Endothelial cell of umbilical vein (primary cell): ENCODE results near the gene CRY1. TPM values are rescaled to one million over a fixed set of nuclear protein-coding genes. Genes with fewer than 3 reads are reported as not detected.

Experiments
- BruUV-seq: library from RNA; stranded (reverse); fragments of 400-500 nt; replicated peaks from 2 replicates; lab custom pipeline; 2021; lab: Mats Ljungman, UMichigan
- CTCF ChIA-PET: fragments of 300-600, 350-600 bp; sonication (Branson Sonifier 250); formaldehyde crosslinking; loops from one replicate; lab custom pipeline; 2021; ENCODE audit warnings: antibody characterized with exemption, inconsistent platforms; lab: Charles Lee
- POLR2A ChIA-PET: fragments of 300-600, 350-600 bp; sonication (Branson Sonifier 250); formaldehyde crosslinking; loops from one replicate; lab custom pipeline; 2021; ENCODE audit warnings: antibody characterized with exemption, inconsistent platforms; lab: Charles Lee
- DNase-seq: peaks from one replicate; pipeline ENCODE4 v3.0.0-alpha.2; 2011; ENCODE audit warnings: low read depth, low spot score
- FAIRE-seq: peaks from 2 replicates; lab custom pipeline; 2011; peaks lifted over from hg19 to GRCh38; lab: Jason Lieb, UNC
- H2AFZ ChIP-seq: 2 replicates; pipeline ENCODE4 v1.6.0; 2012; ENCODE audit warnings: low read depth, low read length, control low read depth, inconsistent platforms
- H3K27ac ChIP-seq: 2 replicates; pipeline ENCODE4 v1.5.1; 2011; ENCODE audit warnings: low read depth, mild to moderate bottlenecking, control low read depth, low read length, moderate library complexity; ENCODE audit not compliant: insufficient read depth
- H3K27me3 ChIP-seq, 2 experiments: 2 replicates each; pipeline versions ENCODE4 v1.6.0 to v1.6.1; 2011; ENCODE audit warnings: low read length in 2 of 2, mixed read lengths in 1 of 2; ENCODE audit not compliant: control insufficient read depth in 2 of 2, insufficient read depth in 2 of 2
- H3K36me3 ChIP-seq, 2 experiments: 2 replicates in 1 of 2; 3 replicates in 1 of 2; pipeline ENCODE4 v1.5.1; 2011; ENCODE audit warnings: low read length in 2 of 2, mild to moderate bottlenecking in 1 of 2, moderate library complexity in 1 of 2; ENCODE audit not compliant: control insufficient read depth in 2 of 2, insufficient read depth in 2 of 2; ENCODE audit errors: extremely low read depth in 1 of 2
- H3K4me1 ChIP-seq: 3 replicates; pipeline ENCODE4 v1.5.1; 2011; ENCODE audit warnings: mild to moderate bottlenecking, low read length; ENCODE audit not compliant: control insufficient read depth, insufficient read depth; ENCODE audit errors: extremely low read depth
- H3K4me2 ChIP-seq: 2 replicates; pipeline ENCODE4 v1.6.1; 2011; ENCODE audit warnings: low read length, control low read depth, mixed read lengths; ENCODE audit not compliant: insufficient read depth
- H3K4me3 ChIP-seq, 3 experiments: fragments of 200-600 bp in 1 of 3; sonication (generic), shearing (Covaris generic) in 1 of 3; replicated peaks in 1 of 3; 2 replicates each; pipeline ENCODE4 v1.5.1; 2011 to 2016; ENCODE audit warnings: control low read depth in 3 of 3, low read length in 3 of 3, mild to moderate bottlenecking in 2 of 3, inconsistent platforms in 1 of 3, low read depth in 1 of 3, moderate library complexity in 1 of 3; ENCODE audit not compliant: insufficient read depth in 1 of 3
- H3K79me2 ChIP-seq: 2 replicates; pipeline ENCODE4 v1.6.0; 2012; ENCODE audit warnings: low read length, inconsistent platforms; ENCODE audit not compliant: control insufficient read depth, insufficient read depth
- H3K9ac ChIP-seq: replicated peaks from 2 replicates; pipeline ENCODE3; 2011; ENCODE audit warnings: low read length, control low read depth; ENCODE audit not compliant: insufficient read depth; ENCODE audit errors: extremely low read depth
- H3K9me1 ChIP-seq: replicated peaks from 3 replicates; pipeline ENCODE4 v1.6.0; 2011; ENCODE audit warnings: mild to moderate bottlenecking, low read length; ENCODE audit not compliant: control insufficient read depth, insufficient read depth; ENCODE audit errors: extremely low read depth
- H3K9me3 ChIP-seq: replicated peaks from 2 replicates; pipeline ENCODE4 v1.5.1; 2012; ENCODE audit warnings: low read length, inconsistent platforms; ENCODE audit not compliant: control insufficient read depth, insufficient read depth
- H4K20me1 ChIP-seq: replicated peaks from 2 replicates; pipeline ENCODE3; 2011; ENCODE audit warnings: mild to moderate bottlenecking, low read length; ENCODE audit not compliant: control insufficient read depth, insufficient read depth; ENCODE audit errors: extremely low read depth
- EZH2 ChIP-seq: IDR thresholded peaks from 2 replicates; pipeline ENCODE4 v1.6.1; 2012; ENCODE audit warnings: borderline replicate concordance, low read depth, mild to moderate bottlenecking, moderate library complexity, low read length, inconsistent platforms; ENCODE audit not compliant: severe bottlenecking
- dilution Hi-C: fragments of 300-500 bp; cut with MboI; formaldehyde crosslinking; loops from one replicate; pipeline ENCODE4 v1.15.0; 2019; ENCODE audit warnings: low sequenced_read_pairs; ENCODE audit not compliant: extremely low pct_ligation_motif_present
- intact Hi-C: fragments of 100-400 bp; cut with micrococcal nuclease; formaldehyde crosslinking; loops from one replicate; pipeline ENCODE4 v1.10.0; 2022
- polyA plus RNA-seq, 4 experiments: library from polyadenylated mRNA; depleted of rRNA in 3 of 4; stranded (reverse) in 3 of 4; unstranded in 1 of 4; fragments of >200 nt; gene quantifications; 2 replicates each; pipeline versions ENCODE4 v1.2.1 to v1.2.3, GENCODE V29; 2011 to 2012; ENCODE audit warnings: missing spikeins in 1 of 4
- total RNA-seq: library from RNA; stranded (reverse); gene quantifications from 2 replicates; pipeline ENCODE4 v1.2.3, GENCODE V29; 2021
- TF ChIP-seq, protein P1 (sequence below): IDR thresholded peaks from 2 replicates; pipeline ENCODE4 v1.6.1; 2011; ENCODE audit not compliant: insufficient read depth, insufficient read length

CRY1 gene
- total and polyA plus RNA-seq, 2 donors (not counting 3 experiments of a cell fraction or from before 2014, with no cell fraction given): 11.4 to 21.0 TPM

DNA sequence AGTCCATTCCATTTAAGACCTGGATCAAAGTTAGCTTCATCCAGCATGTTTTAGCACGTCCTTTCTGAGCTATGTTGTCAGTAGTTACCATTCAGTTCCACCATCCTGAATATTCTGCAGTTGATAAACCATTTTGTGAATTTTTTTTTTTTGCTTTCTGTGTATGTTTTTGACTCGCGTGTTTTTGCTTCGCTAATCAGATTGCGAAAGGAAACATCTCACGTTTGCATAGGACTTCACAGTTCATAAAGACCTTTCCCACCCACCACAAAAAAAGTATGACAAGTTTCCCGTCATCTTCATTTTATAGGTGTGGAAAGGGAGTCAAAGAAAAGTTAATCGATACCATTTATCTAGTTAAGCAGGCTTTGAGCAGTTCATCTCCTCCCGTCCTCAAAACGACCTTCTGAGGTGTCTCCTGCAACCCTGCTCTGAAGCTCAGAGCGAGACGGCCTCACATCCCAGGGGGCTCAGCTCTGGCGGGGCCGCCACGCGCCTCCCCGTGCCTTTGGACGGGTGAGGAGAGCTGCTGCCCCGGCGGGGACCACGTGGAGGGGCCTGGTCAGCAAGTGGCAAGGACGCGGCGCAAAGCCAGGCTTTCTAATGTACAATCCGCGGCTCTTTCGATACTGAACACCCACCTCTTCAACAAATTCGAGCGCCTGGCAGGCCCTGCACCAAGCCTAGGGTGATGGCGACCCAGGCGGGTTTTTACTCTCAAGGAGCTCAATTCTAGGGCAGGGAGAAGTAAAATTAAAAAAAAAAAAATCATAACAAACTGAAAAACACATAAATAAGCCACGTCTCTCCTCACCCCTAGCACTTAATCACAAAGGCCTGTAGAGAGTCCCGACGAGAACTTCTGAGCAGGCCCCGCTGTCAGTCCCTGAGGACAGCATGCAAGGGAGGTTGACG, 138.6 kb downstream of the CRY1 start:
- TF ChIP-seq EZH2: no peak
- TF ChIP-seq, protein P1, sequence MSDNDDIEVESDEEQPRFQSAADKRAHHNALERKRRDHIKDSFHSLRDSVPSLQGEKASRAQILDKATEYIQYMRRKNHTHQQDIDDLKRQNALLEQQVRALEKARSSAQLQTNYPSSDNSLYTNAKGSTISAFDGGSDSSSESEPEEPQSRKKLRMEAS: peak; percentile 72
- POLR2A ChIA-PET: interaction anchor here (0.6 to 2.0 kb wide), 5 partner anchors 12 to 597 kb away, joined by 3 to 21 read pairs (median 5); partner anchors contain the start of genes MTERF2, POLR3B and RIC8B
- CTCF ChIA-PET: interaction anchor here (1.0 to 2.2 kb wide), 6 partner anchors 32 to 597 kb away, joined by 3 to 16 read pairs (median 6); partner anchors contain the start of genes MTERF2 and POLR3B
- dilution Hi-C loops: no loop called here
- Histone ChIP-seq H3K36me3 (no peaks in the 10 kb centered on the region), H3K4me3 (peak overlapping the region in 2 of 3 experiments; percentile 61 to 99), H3K4me2 (peak overlapping the region; percentile 76), H3K9me1 (peaks cover 4% of the 10 kb centered on the region), H3K9ac (peak overlapping the region; percentile 61), H4K20me1 (no peaks in the 10 kb centered on the region), H3K27me3 (peaks cover 0 to 8% of the 10 kb centered on the region in 2 experiments), H3K4me1 (peaks cover 12% of the 10 kb centered on the region), H2AFZ (peak overlapping the region; percentile 77), H3K9me3 (no peaks in the 10 kb centered on the region), H3K79me2 (peaks cover 36% of the 10 kb centered on the region), H3K27ac (peak overlapping the region; percentile 60)
- peak; percentile 66 for DNase-seq
- TSS peak; percentile 53 for BruUV-seq
- no peak for FAIRE-seq
- intact Hi-C loops: loop anchor here (1.0 kb wide), 4 partner anchors 33 to 180 kb away; partner anchors contain the start of genes MTERF2 and RIC8B
